Anterior cingulate cortex (tissue), 58 donors: ENCODE measurements around the gene ACLY.
"Not testable (repeated sequence)": the region's sequence is repeated elsewhere in the genome, so short reads cannot be mapped to it uniquely, and the experiment has no call there.

Experiments used
- DNase-seq, 58 donors: peaks; one replicate each; lab custom pipeline; 2025; lab: John Stamatoyannopoulos, UW

The ACLY gene

DNA sequence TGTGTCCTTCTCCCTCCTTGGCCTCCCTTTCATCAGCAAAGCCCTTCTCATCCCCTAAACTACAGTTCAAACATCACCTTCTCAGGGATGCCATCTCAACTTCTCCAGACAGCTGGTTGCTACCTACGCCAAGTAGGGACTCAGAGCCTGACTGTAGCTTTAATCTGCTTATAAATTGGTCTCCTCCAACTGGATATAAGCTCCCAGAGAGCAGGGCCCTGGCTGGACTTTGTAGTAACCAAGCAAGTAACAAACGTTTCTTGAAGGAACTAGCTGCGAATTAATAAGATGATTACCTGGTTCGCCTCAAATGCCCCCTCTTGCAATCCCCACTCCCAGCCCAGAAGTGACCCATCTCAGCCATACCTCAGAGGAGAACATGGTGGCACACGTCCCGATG, 36.0 kb downstream of the ACLY start:
- DNase-seq, result no peak

- no peak for DNase-seq
Observed at GRCh38 chr17:41880130-41880529, 38.6 kb downstream of the ACLY start.

- not testable (repeated sequence) for DNase-seq
Observed at GRCh38 chr17:41874293-41874670, 44.5 kb downstream of the ACLY start.

- DNase-seq, result no peak
Observed at GRCh38 chr17:41873559-41874292, 45.0 kb downstream of the ACLY start.

- no peak for DNase-seq
Observed at GRCh38 chr17:41871789-41872188, 47.0 kb downstream of the ACLY start.

DNA sequence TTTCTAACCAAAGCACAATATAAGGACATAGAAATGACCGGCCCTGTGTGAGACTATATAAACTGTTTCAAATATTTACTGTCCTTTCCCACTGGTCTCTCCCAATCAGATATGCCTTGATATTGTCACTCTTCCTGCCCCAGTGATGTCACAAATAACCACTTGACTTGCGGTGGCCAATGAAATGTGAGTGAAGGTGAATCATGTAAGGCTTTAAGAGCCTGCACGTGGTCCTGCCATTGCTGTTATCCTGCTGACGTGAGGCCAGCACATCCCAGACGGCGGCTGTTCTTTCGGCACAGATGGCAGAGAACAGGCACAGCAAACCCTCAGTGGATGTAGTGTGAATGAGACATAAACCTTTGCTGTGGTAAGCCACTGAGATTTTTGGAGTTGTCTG, 48.1 kb downstream of the ACLY start:
- peak in 14 of 58 donors; percentile 1 to 62 (median 15) for DNase-seq

DNA sequence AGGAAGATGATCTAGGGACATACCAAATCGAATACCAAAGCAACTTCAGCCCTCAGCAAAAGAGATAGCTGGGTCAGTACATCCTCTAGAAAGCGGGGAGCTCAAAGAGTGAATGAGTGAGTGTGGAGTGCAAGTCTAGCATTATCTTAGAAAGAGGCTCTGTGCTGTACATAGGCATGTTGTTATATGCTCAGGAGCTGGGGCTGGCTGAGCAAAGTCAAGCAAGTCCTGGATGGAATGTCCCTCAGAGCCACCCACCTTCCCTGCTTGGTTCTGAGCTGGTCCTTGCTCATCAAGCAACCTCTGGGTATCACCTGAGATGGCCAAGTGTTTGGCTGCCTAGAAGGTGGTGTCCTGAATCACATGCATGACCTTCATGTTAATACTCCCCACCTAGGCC, 48.7 kb downstream of the ACLY start:
- no peak for DNase-seq

DNA sequence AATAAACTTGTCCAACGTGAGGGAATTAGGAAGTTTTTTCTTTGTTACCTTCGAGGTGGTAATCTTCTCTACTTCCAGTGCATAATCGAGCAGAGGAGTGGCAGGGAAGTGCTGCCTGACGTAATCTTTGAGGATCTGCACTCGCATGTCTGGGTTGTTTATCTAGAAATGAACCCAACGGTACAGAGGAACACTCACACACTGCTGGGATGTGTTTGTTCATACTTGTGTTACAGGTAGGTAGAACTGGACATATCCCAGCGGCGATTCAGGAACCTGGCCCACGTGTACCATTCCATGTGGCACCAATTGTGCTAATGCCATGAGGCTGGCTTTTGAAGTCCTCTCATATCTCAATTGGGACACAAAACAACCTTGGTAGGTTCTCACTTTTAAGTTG, 49.3 kb downstream of the ACLY start:
- DNase-seq, result no peak

DNA sequence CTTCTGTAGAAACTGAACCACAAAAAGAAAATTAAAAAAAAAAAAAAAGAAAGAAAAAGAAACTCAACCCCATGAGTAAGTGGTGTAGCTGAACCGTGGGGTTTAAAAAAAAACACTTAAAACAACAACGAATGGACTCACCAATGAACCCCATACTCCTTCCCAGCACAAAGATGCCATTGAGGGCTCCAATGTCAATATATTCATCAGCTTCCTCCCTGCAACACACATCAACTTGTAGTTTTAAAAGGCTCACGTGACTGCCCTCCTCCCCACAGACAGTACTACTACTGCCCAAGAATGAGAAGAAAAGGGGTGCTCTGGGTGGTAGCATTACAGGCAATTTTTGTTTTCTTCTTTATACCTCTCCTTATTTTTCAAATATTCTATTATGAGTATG, 50.2 kb downstream of the ACLY start:
- DNase-seq, result no peak

DNA sequence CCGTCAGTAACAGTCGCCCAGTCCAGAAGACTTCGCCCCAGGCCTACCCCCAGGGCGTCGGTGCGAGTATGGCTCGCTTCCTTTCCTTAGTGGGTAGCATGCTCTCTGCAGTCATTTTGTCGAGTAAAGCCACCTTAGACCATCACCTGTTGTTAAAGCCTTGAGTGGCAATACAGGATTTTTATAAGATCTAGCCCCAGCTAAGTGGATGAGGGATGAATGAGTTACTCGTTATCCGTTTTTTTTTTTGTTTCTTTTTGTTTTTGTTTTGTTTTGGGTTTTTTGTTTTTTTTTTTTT, 53.2 kb downstream of the ACLY start:
- no peak for DNase-seq

- DNase-seq, result peak; percentile 15 to 92 (median 82)
Observed at GRCh38 chr17:41864836-41865595, 53.7 kb downstream of the ACLY start, which contains the start of gene KLHL11. KLHL11 (minus strand) TSS chr17:41865423; CDS start chr17:41865370, 53 bp downstream.

- DNase-seq, result peak in 9 of 58 donors; percentile 27 to 63 (median 53)
Observed at GRCh38 chr17:41864498-41864835, 54.3 kb downstream of the ACLY start.

- peak in 2 of 58 donors; percentile 2 to 9 for DNase-seq
Observed at GRCh38 chr17:41863074-41863848, 55.5 kb downstream of the ACLY start.

DNA sequence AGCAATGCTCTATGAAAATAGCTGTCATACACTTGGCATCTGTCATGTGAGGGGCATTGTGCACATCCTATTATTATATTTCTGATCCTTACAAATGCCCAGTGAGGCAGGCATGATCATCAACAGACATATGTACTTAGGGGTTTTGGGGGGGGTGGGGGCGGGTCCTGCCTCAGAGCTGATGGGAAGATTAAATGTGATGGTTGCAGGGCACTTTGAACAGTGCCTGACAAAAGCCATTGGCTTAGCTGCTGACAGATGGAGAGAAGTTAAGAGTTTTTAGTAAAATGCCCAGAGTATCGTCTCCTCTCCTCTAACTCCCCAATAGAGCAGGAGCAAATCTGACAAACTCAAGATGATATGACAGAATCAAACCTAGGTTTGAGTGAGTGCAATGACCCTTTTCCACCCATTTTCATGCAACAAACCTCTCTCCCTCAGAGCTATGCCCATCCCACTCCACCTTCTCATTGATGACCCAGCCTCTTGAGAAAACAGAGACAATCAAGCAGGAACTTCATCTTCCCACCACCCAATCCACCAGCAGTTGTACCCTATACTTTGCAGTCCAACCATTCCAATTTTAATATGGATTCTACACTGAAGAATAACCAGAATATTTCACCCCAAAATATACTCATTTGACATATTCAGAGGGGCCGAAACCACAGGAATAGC, 58.4 kb downstream of the ACLY start:
- DNase-seq, result no peak

DNA sequence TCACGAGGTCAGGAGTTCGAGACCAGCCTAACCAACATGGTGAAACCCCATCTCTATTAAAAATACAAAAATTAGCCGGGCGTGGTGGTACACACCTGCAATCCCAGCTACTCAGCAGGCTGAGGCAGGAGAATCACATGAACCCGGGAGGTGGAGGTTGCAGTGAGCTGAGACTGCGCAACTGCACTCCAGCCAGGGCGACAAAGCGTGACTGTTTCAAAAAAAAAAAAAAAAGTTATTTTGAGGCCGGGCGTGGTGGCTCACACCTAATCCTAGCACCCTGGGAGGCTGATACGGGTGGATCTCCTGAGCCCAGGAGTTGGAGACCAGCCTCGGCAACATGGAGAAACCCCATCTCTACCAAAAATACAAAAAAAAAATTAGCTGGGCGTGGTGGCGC, 67.4 kb downstream of the ACLY start:
- not testable (repeated sequence) for DNase-seq

DNA sequence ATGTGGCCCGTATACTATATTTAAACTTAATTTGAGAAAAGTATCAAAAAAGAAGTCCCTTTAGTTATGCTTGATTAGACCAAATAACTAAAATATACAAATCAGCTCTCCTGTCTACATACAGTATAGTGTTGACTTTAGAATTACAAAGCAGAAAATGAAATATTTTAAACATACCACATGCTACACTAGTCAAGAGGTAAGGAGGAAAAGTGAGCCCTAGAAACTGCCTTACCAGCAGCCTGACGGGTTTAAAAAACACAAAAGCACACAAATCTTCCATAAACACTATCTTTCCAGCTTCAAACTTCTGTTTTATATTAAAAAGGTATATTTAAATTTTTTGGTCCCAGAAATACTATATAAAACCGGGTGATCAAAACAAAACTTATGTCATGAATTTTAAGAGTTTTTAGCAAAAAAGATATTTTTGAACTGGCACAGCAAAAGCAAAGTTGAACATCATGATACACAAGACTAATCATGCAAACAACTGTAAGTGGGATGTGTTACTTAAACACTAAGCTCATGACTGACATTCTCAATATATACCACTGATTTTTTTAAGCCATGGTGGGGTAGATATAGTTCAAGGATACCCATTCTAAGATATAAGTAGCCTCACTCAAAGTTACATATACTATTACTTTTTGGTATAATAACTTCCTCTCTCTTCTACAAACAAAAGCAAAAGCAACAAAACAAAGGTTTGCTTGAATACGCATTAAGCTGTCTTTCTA, 69.3 kb downstream of the ACLY start:
- DNase-seq, result no peak

DNA sequence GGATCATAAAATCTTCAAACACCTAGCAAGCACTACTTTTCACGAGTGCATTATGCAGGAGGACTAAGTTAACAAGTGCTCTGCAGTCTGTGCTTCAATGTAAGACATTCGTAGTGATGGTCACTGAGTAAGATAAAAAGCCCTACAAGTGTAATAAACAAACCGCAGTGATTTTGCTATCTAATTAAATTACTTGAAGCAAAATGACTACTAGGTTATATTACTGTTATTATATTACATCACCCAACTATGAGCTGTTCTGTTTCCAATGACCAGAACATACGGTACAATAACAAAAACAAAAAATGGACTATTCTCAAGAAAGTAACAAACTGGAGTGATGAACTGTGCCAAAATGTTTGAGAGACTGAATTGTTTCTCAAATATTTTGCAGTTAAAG, 70.0 kb downstream of the ACLY start:
- no peak for DNase-seq

- DNase-seq, result no peak
Observed at GRCh38 chr17:41844971-41845370, 73.8 kb downstream of the ACLY start.

DNA sequence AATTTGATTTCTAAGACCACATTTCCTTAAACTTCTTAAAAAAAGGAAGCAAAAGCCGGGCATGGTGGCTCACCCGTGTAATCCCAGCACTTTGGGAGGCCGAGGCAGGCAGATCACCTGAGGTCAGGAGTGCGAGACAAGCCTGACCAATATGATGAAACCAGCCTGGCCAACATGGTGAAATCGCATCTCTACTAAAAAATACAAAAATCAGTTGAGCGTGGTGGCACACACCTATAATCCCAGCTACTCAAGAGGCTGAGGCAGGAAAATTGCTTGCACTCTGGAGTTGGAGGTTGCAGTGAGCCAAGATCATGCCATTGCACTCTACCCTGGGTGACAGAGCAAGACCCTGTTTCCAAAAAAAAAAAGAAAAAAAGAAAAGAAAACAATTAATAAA, 78.0 kb downstream of the ACLY start:
- not testable (repeated sequence) for DNase-seq

DNA sequence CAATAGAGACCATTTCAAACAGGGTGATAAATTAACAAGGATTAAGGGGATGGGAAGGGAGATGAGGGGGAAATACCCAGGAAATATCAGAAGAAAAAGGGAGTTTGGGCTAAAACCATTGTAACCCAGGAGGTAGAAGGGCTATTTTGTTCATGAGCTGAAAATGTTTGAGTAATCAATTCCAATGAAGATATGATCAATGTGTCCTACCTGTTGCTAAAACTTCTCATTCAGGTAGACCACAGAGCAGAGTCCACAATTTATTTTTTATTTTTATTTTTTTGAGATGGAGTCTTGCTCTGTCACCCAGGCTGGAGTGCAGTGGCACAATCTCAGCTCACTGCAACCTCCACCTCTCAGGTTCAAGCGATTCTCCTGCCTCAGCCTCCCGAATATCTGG, 79.3 kb downstream of the ACLY start:
- DNase-seq, result not testable (repeated sequence)
